HG03066 (cell line): ENCODE measurements around the gene ZNF197.
"Not testable (repeated sequence)": the region's sequence is repeated elsewhere in the genome, so short reads cannot be mapped to it uniquely, and the experiment has no call there.

Experiments
- ATAC-seq: cut with Tn5 transposase; IDR thresholded peaks from one replicate; pipeline ENCODE4 v1.9.1; 2021; ENCODE audit warnings: low read depth; ENCODE audit not compliant: unreplicated experiment

Gene ZNF197

DNA sequence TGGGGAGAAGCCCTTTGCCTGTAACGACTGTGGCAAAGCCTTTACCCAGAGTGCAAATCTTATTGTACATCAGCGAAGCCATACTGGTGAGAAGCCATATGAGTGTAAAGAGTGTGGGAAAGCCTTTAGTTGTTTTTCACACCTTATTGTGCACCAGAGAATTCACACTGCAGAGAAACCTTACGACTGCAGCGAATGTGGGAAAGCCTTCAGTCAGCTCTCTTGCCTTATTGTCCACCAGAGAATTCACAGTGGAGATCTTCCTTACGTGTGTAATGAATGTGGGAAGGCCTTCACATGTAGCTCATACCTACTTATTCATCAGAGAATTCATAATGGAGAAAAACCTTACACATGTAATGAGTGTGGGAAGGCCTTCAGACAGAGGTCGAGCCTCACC is 34.6 kb downstream of the ZNF197 start:
- ATAC-seq, result no peak

DNA sequence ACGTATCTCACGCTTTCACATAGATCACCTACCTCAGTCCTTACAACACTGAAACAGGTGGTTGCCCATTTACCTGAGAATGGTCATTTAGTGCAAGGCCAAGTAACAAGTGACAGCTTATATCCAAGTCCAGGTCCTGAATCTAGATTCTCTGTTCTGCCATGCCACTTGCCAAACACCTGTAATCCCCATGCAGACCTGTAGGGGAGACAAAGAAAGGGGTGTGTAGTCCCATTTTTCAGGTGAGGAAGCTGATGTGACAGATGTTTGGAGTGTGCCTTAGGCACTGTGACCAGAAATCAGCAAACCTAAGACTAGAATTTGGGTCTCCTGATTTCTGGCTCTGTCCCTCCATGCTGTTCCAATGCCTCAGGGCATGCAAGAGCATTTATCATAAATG is 36.4 kb downstream of the ZNF197 start:
- no peak for ATAC-seq

DNA sequence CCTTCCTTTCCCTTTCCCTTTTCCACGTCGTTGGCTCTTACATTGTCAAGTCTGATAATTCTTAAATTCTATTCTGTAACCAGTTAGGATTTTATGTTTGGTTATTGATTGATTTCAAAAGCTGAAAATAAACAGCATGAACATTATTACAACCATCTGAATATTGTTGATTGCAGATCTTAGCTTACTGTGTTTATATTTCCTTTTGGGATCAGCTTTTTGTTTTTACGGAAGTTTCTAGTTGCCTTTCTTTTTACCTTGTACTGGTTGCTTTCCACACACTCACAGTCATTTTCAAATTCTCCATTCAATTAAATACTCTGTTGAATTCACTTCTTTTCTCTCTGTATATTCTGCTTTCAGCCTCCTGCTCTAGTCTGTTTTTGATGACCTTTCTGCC is 40.3 kb downstream of the ZNF197 start:
- no peak for ATAC-seq

- ATAC-seq, result no peak
Measured at GRCh38 chr3:44666346-44666745, 41.5 kb downstream of the ZNF197 start.

- no peak for ATAC-seq
Measured at GRCh38 chr3:44669760-44670159, 44.9 kb downstream of the ZNF197 start.

DNA sequence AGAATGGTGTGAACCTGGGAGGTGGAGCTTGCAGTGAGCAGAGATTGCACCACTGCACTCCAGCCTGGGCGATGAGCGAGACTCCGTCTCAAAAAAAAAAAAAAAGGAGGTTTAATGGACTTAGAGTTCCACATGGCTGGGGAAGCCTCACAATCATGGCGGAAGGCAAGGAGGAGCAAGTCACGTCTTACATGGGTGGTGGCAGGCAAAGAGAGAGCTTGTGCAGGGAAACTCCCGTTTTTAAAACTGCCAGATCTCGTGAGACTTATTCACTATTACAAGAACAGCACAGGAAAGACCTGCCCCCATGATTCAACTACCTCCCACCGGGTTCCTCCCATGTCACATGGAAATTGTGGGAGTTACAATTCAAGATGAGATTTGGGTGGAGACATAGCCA is 48.6 kb downstream of the ZNF197 start:
- not testable (repeated sequence) for ATAC-seq

GRCh38 chr3:44674211-44674610 is 49.4 kb downstream of the ZNF197 start:
- ATAC-seq, result no peak

DNA sequence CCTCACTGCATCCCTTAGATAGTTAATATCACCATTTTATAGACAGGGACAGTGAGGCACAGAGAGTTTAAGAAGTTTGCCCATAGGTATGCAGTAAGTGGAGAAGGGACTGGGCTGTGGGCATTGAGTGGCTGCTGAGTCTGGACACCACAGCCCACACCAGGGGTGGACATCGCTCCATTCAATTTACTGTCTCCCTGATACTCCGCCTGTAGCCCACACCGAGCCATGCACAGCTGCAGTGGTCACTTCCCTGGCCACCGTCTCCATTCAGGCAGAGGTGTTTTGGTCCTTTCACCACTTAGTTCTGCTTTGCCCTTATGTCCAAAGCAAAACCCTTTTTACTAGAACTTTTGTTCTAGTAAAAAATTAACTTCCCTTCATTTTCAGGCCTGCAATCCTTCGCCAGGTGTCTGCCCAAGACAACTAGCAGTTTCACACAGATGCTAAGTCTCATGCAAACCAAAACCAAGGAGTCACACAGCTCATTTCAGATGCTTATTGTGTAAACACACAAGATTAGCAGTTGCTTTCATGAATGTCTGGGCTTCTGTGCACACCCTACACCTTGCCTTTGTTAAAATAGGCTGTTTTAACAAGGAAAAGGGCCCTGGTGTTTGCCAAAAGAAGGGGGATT is 53.8 kb downstream of the ZNF197 start:
- no peak for ATAC-seq

GRCh38 chr3:44680921-44681455 is 56.2 kb downstream of the ZNF197 start:
- ATAC-seq, result no peak

GRCh38 chr3:44682182-44682896 is 57.5 kb downstream of the ZNF197 start:
- ATAC-seq, result no peak

DNA sequence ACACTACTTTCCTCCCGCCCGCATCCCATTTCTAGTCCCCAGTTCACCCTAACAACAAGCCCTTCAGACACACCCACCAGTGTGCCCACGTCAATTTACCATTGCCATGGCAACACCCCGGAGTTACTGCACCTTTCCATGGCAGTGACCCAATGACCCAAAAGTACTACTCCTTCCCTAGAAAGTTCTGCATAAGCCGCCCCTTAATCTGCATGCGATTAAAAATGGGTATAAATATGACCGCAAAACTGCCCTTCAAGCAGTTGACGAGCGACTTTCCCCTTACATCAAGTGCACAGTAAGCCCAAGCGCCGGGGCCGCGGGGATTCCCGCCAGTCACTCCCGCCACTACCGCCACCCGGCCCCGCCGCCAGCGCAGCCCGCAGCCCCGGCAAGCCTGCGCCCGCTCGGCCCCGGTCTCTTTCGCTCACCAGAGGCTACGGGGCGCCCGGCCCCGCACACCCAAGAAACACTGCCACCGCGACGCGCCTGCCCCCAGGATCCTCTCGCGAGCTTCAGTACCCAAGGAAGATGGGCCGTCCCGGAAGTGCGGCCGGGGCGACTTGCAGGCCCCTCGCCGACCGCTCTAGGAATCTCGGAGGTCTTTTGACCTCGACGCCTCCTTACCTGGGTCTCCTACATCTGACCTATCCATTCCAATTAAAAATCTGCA is 60.4 kb downstream of the ZNF197 start:
- ATAC-seq, result peak; percentile 99

DNA sequence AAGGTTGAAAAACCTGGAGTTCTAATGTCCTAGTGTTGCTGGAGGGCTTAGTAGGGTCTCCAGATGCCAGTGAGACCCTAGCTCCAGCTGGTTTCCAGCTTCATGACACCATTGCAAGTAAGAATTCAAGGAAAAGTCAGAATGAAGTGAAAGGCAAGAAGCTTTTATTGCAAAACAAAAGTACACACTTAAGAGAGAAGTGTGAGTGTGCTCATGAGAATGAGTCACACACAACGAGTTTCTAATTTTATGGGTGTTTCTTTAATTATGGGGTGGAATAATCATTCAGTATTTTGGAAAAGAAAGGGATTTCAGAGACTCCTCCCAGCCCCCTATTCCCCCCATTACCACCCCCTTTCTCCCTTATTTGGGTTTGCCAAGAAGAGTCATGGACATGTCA is 63.1 kb downstream of the ZNF197 start:
- ATAC-seq, result no peak
